ENCODE measurements around the gene ELOVL6.

- TF ChIP-seq POLR2A (IDR thresholded peaks at IDR 0.05) (no peak), CTCF (IDR thresholded peaks at IDR 0.05) (no peak), EP300 (IDR thresholded peaks at IDR 0.05; ENCODE audit: low read depth) (no peak)
These were observed 102.0 kb downstream of the ELOVL6 start for GRCh38 chr4:110096405-110096804.

All from transverse colon (tissue), 3 donors.